Epidermal melanocyte (primary cell): ENCODE results near the gene TNFRSF19.
"Not testable (repeated sequence)": the region's sequence is repeated elsewhere in the genome, so short reads cannot be mapped to it uniquely, and the experiment has no call there.

Source experiments
- DNase-seq: peaks from one replicate; pipeline ENCODE4 v3.0.0; 2011; ENCODE audit warnings: low spot score; ENCODE audit not compliant: insufficient read length

TNFRSF19 gene

GRCh38 chr13:23570099-23570920 is at the start of gene TNFRSF19:
TNFRSF19 (plus strand) TSS chr13:23570412; CDS start chr13:23590184, 19,772 bp downstream.
- peak; percentile 30 for DNase-seq

- DNase-seq: not testable (repeated sequence)
Observed at GRCh38 chr13:23529926-23530325, 40.3 kb upstream of the TNFRSF19 start.

- no peak for DNase-seq
Observed at GRCh38 chr13:23531446-23531845, 38.8 kb upstream of the TNFRSF19 start.

- no peak for DNase-seq
Observed at GRCh38 chr13:23534090-23534489, 36.1 kb upstream of the TNFRSF19 start.

- no peak for DNase-seq
Observed at GRCh38 chr13:23541221-23541824, 28.9 kb upstream of the TNFRSF19 start.

- DNase-seq: no peak
Observed at GRCh38 chr13:23544668-23545067, 25.5 kb upstream of the TNFRSF19 start.

GRCh38 chr13:23547000-23547590 is 23.1 kb upstream of the TNFRSF19 start:
- DNase-seq: no peak

GRCh38 chr13:23549724-23550123 is 20.5 kb upstream of the TNFRSF19 start:
- DNase-seq: no peak

- DNase-seq: no peak
Observed at GRCh38 chr13:23550163-23550562, 20.0 kb upstream of the TNFRSF19 start.

- DNase-seq: no peak
Observed at GRCh38 chr13:23551213-23552008, 18.8 kb upstream of the TNFRSF19 start.

GRCh38 chr13:23552171-23552570 is 18.0 kb upstream of the TNFRSF19 start:
- DNase-seq: no peak

GRCh38 chr13:23552661-23553060 is 17.6 kb upstream of the TNFRSF19 start:
- DNase-seq: no peak

- no peak for DNase-seq
Observed at GRCh38 chr13:23554000-23554399, 16.2 kb upstream of the TNFRSF19 start.

- DNase-seq: no peak
Observed at GRCh38 chr13:23557043-23557442, 13.2 kb upstream of the TNFRSF19 start.

- DNase-seq: no peak
Observed at GRCh38 chr13:23557733-23558132, 12.5 kb upstream of the TNFRSF19 start.

- DNase-seq: peak; percentile 81
Observed at GRCh38 chr13:23558675-23559536, 11.3 kb upstream of the TNFRSF19 start.

- no peak for DNase-seq
Observed at GRCh38 chr13:23560571-23561089, 9.6 kb upstream of the TNFRSF19 start.

- DNase-seq: no peak
Observed at GRCh38 chr13:23561261-23561660, 9.0 kb upstream of the TNFRSF19 start.

GRCh38 chr13:23563085-23563845 is 6.9 kb upstream of the TNFRSF19 start:
- DNase-seq: no peak
